Lower lobe of right lung (tissue), 2 donors: Measurements from ENCODE around the gene MXI1. TPM values are rescaled to one million over a fixed set of nuclear protein-coding genes. Genes with fewer than 3 reads are reported as not detected.
A peak's percentile ranks its signal among the peaks of the same experiment; 100 is the strongest.

Source experiments
- ATAC-seq, 2 donors: fragments of 200-7000 bp; cut with Tn5 transposase; one replicate each; pipeline ENCODE4 v1.9.1; 2020 to 2022; ENCODE audit warnings: mild to moderate bottlenecking in 2 of 2, moderate library complexity in 2 of 2
- DNase-seq: peaks from one replicate; pipeline ENCODE4 v3.0.0-alpha.2; 2020
- H3K27ac ChIP-seq: fragments of 200-600 bp; one replicate; pipeline ENCODE4 v1.8.0; 2022
- H3K27me3 ChIP-seq: fragments of 200-600 bp; one replicate; pipeline ENCODE4 v1.8.0; 2022; ENCODE audit warnings: low read depth
- H3K36me3 ChIP-seq: fragments of 200-600 bp; one replicate; pipeline ENCODE4 v1.8.0; 2022; ENCODE audit warnings: mild to moderate bottlenecking
- H3K4me1 ChIP-seq: fragments of 200-600 bp; one replicate; pipeline ENCODE4 v1.8.0; 2022
- H3K4me3 ChIP-seq: fragments of 200-600 bp; one replicate; pipeline ENCODE4 v1.8.0; 2022; ENCODE audit warnings: mild to moderate bottlenecking
- H3K9me3 ChIP-seq: fragments of 200-600 bp; one replicate; pipeline ENCODE4 v1.8.0; 2022
- CTCF ChIP-seq: fragments of 200-600 bp; IDR thresholded peaks from one replicate; pipeline ENCODE4 v1.8.0; 2022; ENCODE audit warnings: antibody characterized with exemption, mild to moderate bottlenecking
- intact Hi-C: fragments of 100-400 bp; cut with DNase I; formaldehyde crosslinking; loops from one replicate; pipeline ENCODE4 v1.11.0; 2022
- long read RNA-seq: library from polyadenylated mRNA; unstranded; transcript quantifications from one replicate; pipeline ENCODE4 v2.0.0, GENCODE V29; 2021
- total RNA-seq: library from RNA; stranded (reverse); fragmentation: NEBNext Ultra II Directional; extraction: Animal tissue kit (Norgen Biotek cat#: 25700); gene quantifications from one replicate; pipeline ENCODE4 v1.2.1, GENCODE V29; 2021
- donor health status: DM: no; HTN: yes; CAD: no; lungs with severe emphysema.

The MXI1 gene
- total RNA-seq, result 33.3 TPM
- long read RNA-seq, transcript MXI1-201 (6 exons, 2,424 nt), result major isoform, 75 of 103 reads
- long read RNA-seq, transcript MXI1-202 (6 exons, 3,470 nt), result minor isoform, 7 of 103 reads
- long read RNA-seq, partial matches to known transcripts, result 6 of 103 reads
- long read RNA-seq, other reads (novel, unspliced or antisense), result 12 of 103 reads

GRCh38 chr10:110207011-110207804 lies at the start of gene MXI1:
MXI1 (plus strand) TSS chr10:110207605; CDS start chr10:110207809, 204 bp downstream.
- H3K4me1 ChIP-seq, result peaks cover 15% of the 10 kb centered on the region
- ATAC-seq (peak; percentile 42 to 50), DNase-seq (peak; percentile 82)
- H3K4me3 ChIP-seq, result peak within 1 kb of the TSS; percentile 80
- H3K9me3 ChIP-seq, result no peaks in the 10 kb centered on the region
- no peaks in the 10 kb centered on the region for H3K36me3 ChIP-seq
- no peaks in the 10 kb centered on the region for H3K27me3 ChIP-seq
- peak within 1 kb of the TSS; percentile 88 for H3K27ac ChIP-seq
- no peak for TF ChIP-seq CTCF
- intact Hi-C loops, result no loop called here

- no peak for DNase-seq
- intact Hi-C loops, result no loop called here
Observed at GRCh38 chr10:110158051-110159005, 49.1 kb upstream of the MXI1 start.

GRCh38 chr10:110160081-110160480 lies 47.3 kb upstream of the MXI1 start:
- no peak for ATAC-seq
- no peaks in the 10 kb centered on the region for H3K4me1 ChIP-seq
- no peak for DNase-seq
- TF ChIP-seq CTCF, result no peak
- intact Hi-C loops, result no loop called here
- no peaks in the 10 kb centered on the region for H3K36me3 ChIP-seq
- no peaks in the 10 kb centered on the region for H3K27me3 ChIP-seq
- no peak overlapping the region for H3K27ac ChIP-seq
- H3K4me3 ChIP-seq, result no peak overlapping the region
- no peaks in the 10 kb centered on the region for H3K9me3 ChIP-seq

More at GRCh38 chr10:110158051-110159005, 49.1 kb upstream of the MXI1 start:
- no peaks in the 10 kb centered on the region for H3K36me3 ChIP-seq
- TF ChIP-seq CTCF, result no peak
- H3K27me3 ChIP-seq, result peaks cover 4% of the 10 kb centered on the region
- no peak for ATAC-seq
- no peaks in the 10 kb centered on the region for H3K4me1 ChIP-seq
- H3K9me3 ChIP-seq, result no peaks in the 10 kb centered on the region
- H3K4me3 ChIP-seq, result no peak overlapping the region
- no peak overlapping the region for H3K27ac ChIP-seq

GRCh38 chr10:110160522-110160921 lies 46.9 kb upstream of the MXI1 start:
- intact Hi-C loops, result no loop called here
- H3K9me3 ChIP-seq, result no peaks in the 10 kb centered on the region
- ATAC-seq, result no peak
- H3K4me1 ChIP-seq, result no peaks in the 10 kb centered on the region
- no peaks in the 10 kb centered on the region for H3K27me3 ChIP-seq
- no peak for DNase-seq
- H3K4me3 ChIP-seq, result no peak overlapping the region
- no peak for TF ChIP-seq CTCF
- H3K27ac ChIP-seq, result no peak overlapping the region
- H3K36me3 ChIP-seq, result no peaks in the 10 kb centered on the region

GRCh38 chr10:110162741-110163145 lies 44.7 kb upstream of the MXI1 start:
- DNase-seq, result no peak
- H3K4me1 ChIP-seq, result no peaks in the 10 kb centered on the region
- no peaks in the 10 kb centered on the region for H3K36me3 ChIP-seq
- no peak overlapping the region for H3K27ac ChIP-seq
- ATAC-seq, result no peak
- peaks cover 19% of the 10 kb centered on the region for H3K27me3 ChIP-seq
- H3K4me3 ChIP-seq, result no peak overlapping the region
- intact Hi-C loops, result no loop called here
- TF ChIP-seq CTCF, result no peak
- H3K9me3 ChIP-seq, result no peaks in the 10 kb centered on the region
